Endothelial cell (in vitro differentiated cells): ENCODE results near the gene NODAL. TPM values are rescaled to one million over a fixed set of nuclear protein-coding genes. Genes with fewer than 3 reads are reported as not detected.

Experiments
- DNase-seq: peaks from one replicate; pipeline ENCODE4 v3.0.0; 2021; ENCODE audit warnings: low spot score
- H3K27ac Mint-ChIP-seq: one replicate; pipeline ENCODE4 v1.8.0; 2021; ENCODE audit warnings: mixed read lengths, inconsistent platforms; ENCODE audit not compliant: unreplicated experiment
- H3K27me3 Mint-ChIP-seq: one replicate; pipeline ENCODE4 v1.8.0; 2021; ENCODE audit warnings: mild to moderate bottlenecking, moderate library complexity, mixed read lengths, inconsistent platforms; ENCODE audit not compliant: unreplicated experiment
- H3K36me3 Mint-ChIP-seq: one replicate; pipeline ENCODE4 v1.8.0; 2021; ENCODE audit warnings: mild to moderate bottlenecking, low read depth, mixed read lengths, inconsistent platforms; ENCODE audit not compliant: unreplicated experiment
- H3K4me1 Mint-ChIP-seq: one replicate; pipeline ENCODE4 v1.8.0; 2021; ENCODE audit warnings: mild to moderate bottlenecking, mixed read lengths, inconsistent platforms; ENCODE audit not compliant: unreplicated experiment
- H3K4me3 Mint-ChIP-seq: one replicate; pipeline ENCODE4 v1.8.0; 2021; ENCODE audit warnings: mild to moderate bottlenecking, mixed read lengths, inconsistent platforms; ENCODE audit not compliant: unreplicated experiment
- H3K9me3 Mint-ChIP-seq: one replicate; pipeline ENCODE4 v1.8.0; 2021; ENCODE audit warnings: mixed read lengths, inconsistent platforms; ENCODE audit not compliant: unreplicated experiment
- total RNA-seq: library from RNA; stranded (reverse); fragmentation: NEBNext Ultra II Directional; extraction: Animal tissue kit (Norgen Biotek cat#: 25700); gene quantifications from one replicate; pipeline ENCODE4 v1.2.1, GENCODE V29; 2021; ENCODE audit not compliant: unreplicated experiment
- TF ChIP-seq, protein P1 (sequence below): fragments of 200-600 bp; sonication (generic); IDR thresholded peaks from one replicate; pipeline ENCODE4 v1.5.0; 2021; ENCODE audit warnings: antibody characterized with exemption; ENCODE audit not compliant: unreplicated experiment

Gene NODAL
- total RNA-seq, 1 donor from 2014 or later, result 1.5 TPM

DNA sequence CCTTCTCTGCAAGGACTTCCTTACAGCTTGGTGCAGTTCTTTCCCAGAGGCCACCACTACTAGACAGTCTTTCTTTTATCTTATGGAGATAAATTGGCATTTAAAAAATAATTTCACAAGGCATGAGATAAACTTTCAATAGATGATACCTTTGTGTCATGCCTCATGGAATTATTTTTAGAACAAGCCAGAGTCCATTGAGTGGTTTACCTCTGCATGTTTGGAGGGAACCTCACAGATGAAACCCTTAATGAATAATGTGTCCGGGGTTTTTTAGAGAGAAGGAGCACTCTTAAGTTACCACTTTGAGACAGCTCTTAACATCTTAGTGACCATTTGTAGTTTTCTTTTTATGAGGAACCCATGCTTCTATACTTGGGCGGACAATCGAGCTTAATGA is 17.2 kb downstream of the NODAL start:
- Mint-ChIP-seq H3K27ac (no peak overlapping the region), H3K27me3 (no peaks in the 10 kb centered on the region), H3K36me3 (peaks cover 44% of the 10 kb centered on the region), H3K4me3 (no peak overlapping the region), H3K9me3 (no peaks in the 10 kb centered on the region), H3K4me1 (peaks cover 20% of the 10 kb centered on the region)
- TF ChIP-seq, protein P1, sequence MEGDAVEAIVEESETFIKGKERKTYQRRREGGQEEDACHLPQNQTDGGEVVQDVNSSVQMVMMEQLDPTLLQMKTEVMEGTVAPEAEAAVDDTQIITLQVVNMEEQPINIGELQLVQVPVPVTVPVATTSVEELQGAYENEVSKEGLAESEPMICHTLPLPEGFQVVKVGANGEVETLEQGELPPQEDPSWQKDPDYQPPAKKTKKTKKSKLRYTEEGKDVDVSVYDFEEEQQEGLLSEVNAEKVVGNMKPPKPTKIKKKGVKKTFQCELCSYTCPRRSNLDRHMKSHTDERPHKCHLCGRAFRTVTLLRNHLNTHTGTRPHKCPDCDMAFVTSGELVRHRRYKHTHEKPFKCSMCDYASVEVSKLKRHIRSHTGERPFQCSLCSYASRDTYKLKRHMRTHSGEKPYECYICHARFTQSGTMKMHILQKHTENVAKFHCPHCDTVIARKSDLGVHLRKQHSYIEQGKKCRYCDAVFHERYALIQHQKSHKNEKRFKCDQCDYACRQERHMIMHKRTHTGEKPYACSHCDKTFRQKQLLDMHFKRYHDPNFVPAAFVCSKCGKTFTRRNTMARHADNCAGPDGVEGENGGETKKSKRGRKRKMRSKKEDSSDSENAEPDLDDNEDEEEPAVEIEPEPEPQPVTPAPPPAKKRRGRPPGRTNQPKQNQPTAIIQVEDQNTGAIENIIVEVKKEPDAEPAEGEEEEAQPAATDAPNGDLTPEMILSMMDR, result no peak
- DNase-seq, result no peak

- TF ChIP-seq, protein P1, result no peak
- DNase-seq, result no peak
- peaks cover 30% of the 10 kb centered on the region for H3K36me3 Mint-ChIP-seq
- no peak overlapping the region for H3K27ac Mint-ChIP-seq
- no peaks in the 10 kb centered on the region for H3K27me3 Mint-ChIP-seq
- H3K4me1 Mint-ChIP-seq, result peaks cover 20% of the 10 kb centered on the region
- H3K4me3 Mint-ChIP-seq, result no peak overlapping the region
- H3K9me3 Mint-ChIP-seq, result no peaks in the 10 kb centered on the region
These were observed 22.8 kb downstream of the NODAL start for GRCh38 chr10:70418713-70419112.

DNA sequence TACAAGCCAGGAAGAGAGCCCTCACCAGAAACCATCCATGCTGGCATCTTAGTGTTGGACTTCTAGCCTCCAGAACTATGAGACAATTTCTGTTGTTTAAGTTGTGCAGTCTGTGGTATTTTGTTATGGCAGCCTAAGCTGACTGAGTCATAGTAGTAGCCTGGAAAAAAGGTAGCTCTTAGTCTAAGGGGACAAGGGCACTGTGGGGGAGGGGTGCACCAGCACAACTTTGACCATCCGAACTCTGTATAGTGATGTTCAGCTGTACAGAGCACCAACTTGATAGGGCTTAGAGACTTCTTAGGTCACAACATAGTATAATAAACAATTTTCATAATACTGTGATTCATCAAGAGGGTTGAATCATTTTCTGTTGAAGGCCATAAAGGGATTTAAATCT is 23.3 kb downstream of the NODAL start:
- no peak for DNase-seq

DNA sequence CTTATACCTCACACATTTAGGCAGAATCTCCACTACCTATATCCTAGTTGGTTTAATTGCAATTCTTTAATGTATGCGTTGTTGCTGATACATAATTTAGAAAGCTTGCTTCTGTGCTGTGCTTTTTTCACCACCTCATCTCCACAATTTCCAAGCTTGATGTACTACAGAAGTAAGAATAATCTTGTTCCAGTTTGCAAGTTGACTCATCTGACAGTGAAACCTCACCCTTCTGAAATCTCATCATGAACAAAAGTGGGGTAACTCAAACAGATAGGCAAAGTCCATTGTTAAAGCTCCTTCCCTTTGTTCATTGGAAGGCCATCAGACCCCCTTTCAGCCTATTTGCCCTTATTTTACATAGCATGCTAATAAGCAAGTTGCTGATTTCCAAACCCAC is 23.9 kb downstream of the NODAL start:
- Mint-ChIP-seq H3K27ac (no peak overlapping the region), H3K4me1 (peaks cover 11% of the 10 kb centered on the region), H3K4me3 (no peak overlapping the region), H3K36me3 (peaks cover 19% of the 10 kb centered on the region), H3K27me3 (no peaks in the 10 kb centered on the region), H3K9me3 (no peaks in the 10 kb centered on the region)
- TF ChIP-seq, protein P1, result no peak
- no peak for DNase-seq

More for the DNA sequence above, 23.3 kb downstream of the NODAL start:
- no peaks in the 10 kb centered on the region for H3K27me3 Mint-ChIP-seq
- no peaks in the 10 kb centered on the region for H3K9me3 Mint-ChIP-seq
- peaks cover 17% of the 10 kb centered on the region for H3K4me1 Mint-ChIP-seq
- no peak overlapping the region for H3K27ac Mint-ChIP-seq
- TF ChIP-seq, protein P1, result no peak
- no peak overlapping the region for H3K4me3 Mint-ChIP-seq
- H3K36me3 Mint-ChIP-seq, result peaks cover 25% of the 10 kb centered on the region

DNA sequence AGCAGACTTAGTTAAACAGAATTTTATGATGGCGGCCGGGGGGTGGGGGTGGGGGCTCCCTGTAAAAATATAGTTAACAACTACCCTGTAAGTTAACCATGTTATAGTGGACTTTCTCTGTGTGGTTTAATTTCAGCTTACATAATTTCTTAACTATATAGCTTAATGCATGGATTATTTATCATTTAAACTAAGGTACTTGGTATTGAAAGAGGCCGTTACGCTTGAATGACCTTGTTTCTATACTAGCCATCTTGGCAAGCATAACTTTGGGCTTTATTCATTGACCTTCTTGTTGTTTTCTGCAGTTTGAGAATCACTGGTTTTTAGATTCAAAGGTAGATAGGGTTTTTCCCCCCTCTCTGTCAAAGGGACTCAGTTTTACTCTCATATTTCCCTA is 29.1 kb downstream of the NODAL start:
- Mint-ChIP-seq H3K9me3 (no peaks in the 10 kb centered on the region), H3K36me3 (peaks cover 6% of the 10 kb centered on the region), H3K4me1 (peaks cover 26% of the 10 kb centered on the region), H3K4me3 (no peak overlapping the region), H3K27me3 (no peaks in the 10 kb centered on the region), H3K27ac (no peak overlapping the region)
- TF ChIP-seq, protein P1, result no peak
- no peak for DNase-seq
